LNCAP (cell line): ENCODE measurements around the gene SEC14L3.

Experiments used
- CTCF ChIP-seq: fragments of 450-650 bp; IDR thresholded peaks from 2 replicates; pipeline ENCODE4 v1.5.1; 2017; ENCODE audit warnings: mild to moderate bottlenecking

SEC14L3 gene

GRCh38 chr22:30508216-30508615 is 36.4 kb upstream of the SEC14L3 start:
- TF ChIP-seq CTCF, result no peak

- TF ChIP-seq CTCF, result no peak
These were observed 35.9 kb upstream of the SEC14L3 start for GRCh38 chr22:30507670-30508069.

GRCh38 chr22:30506507-30506968 is 34.7 kb upstream of the SEC14L3 start:
- TF ChIP-seq CTCF, result no peak

- no peak for TF ChIP-seq CTCF
These were observed 31.7 kb upstream of the SEC14L3 start for GRCh38 chr22:30503551-30503950.

- no peak for TF ChIP-seq CTCF
These were observed 31.1 kb upstream of the SEC14L3 start for GRCh38 chr22:30502911-30503310.

GRCh38 chr22:30502153-30502552 is 30.3 kb upstream of the SEC14L3 start:
- no peak for TF ChIP-seq CTCF

GRCh38 chr22:30500628-30501027 is 28.8 kb upstream of the SEC14L3 start:
- TF ChIP-seq CTCF, result no peak

- TF ChIP-seq CTCF, result no peak
These were observed 25.8 kb upstream of the SEC14L3 start for GRCh38 chr22:30497466-30498150.
